Caco-2 (cell line): ENCODE results near the gene UMOD. TPM values are rescaled to one million over a fixed set of nuclear protein-coding genes. Genes with fewer than 3 reads are reported as not detected.

Source experiments
- BruUV-seq: library from RNA; stranded (reverse); fragments of 400-500 nt; replicated peaks from 2 replicates; lab custom pipeline; 2021; lab: Mats Ljungman, UMichigan
- CTCF ChIA-PET: fragments of 300-600 bp; sonication (Branson Sonifier 250); formaldehyde crosslinking; loops from one replicate; lab custom pipeline; 2022; ENCODE audit warnings: antibody characterized with exemption; lab: Charles Lee
- POLR2A ChIA-PET: fragments of 300-600 bp; sonication (Branson Sonifier 250); formaldehyde crosslinking; loops from one replicate; lab custom pipeline; 2022; ENCODE audit warnings: antibody characterized with exemption; lab: Charles Lee
- DNase-seq, 2 experiments: peaks; one replicate each; pipeline versions ENCODE4 v3.0.0 to v3.0.0-alpha.2; 2020 to 2022
- H3K27me3 ChIP-seq: replicated peaks from 2 replicates; pipeline ENCODE4 v1.6.0; 2011; ENCODE audit warnings: low read length; ENCODE audit not compliant: control insufficient read depth, insufficient read depth
- H3K36me3 ChIP-seq: 2 replicates; pipeline ENCODE4 v1.5.1; 2011; ENCODE audit warnings: low read length; ENCODE audit not compliant: control insufficient read depth, insufficient read depth
- H3K4me1 ChIP-seq: fragments of 250-450 bp; sonication (Bioruptor Pico); 2 replicates; pipeline ENCODE4 v1.5.1; 2020; ENCODE audit warnings: mild to moderate bottlenecking
- H3K4me3 ChIP-seq: 2 replicates; pipeline ENCODE4 v1.5.1; 2011; ENCODE audit warnings: low read depth, mild to moderate bottlenecking, control low read depth, low read length
- H3K9me3 ChIP-seq: fragments of 250-450 bp; sonication (Bioruptor Pico); 2 replicates; pipeline ENCODE4 v1.5.1; 2020; ENCODE audit warnings: mild to moderate bottlenecking, moderate library complexity
- H3K27ac Mint-ChIP-seq: one replicate; pipeline ENCODE4 v1.8.0; 2022; ENCODE audit warnings: mixed read lengths; ENCODE audit not compliant: unreplicated experiment
- H3K27me3 Mint-ChIP-seq: one replicate; pipeline ENCODE4 v1.8.0; 2022; ENCODE audit warnings: mixed read lengths; ENCODE audit not compliant: insufficient read depth, unreplicated experiment
- H3K36me3 Mint-ChIP-seq: one replicate; pipeline ENCODE4 v1.8.0; 2022; ENCODE audit warnings: mild to moderate bottlenecking, mixed read lengths; ENCODE audit not compliant: insufficient read depth, unreplicated experiment
- H3K4me1 Mint-ChIP-seq: one replicate; pipeline ENCODE4 v1.8.0; 2022; ENCODE audit warnings: low read depth, mixed read lengths; ENCODE audit not compliant: unreplicated experiment
- H3K4me3 Mint-ChIP-seq: one replicate; pipeline ENCODE4 v1.8.0; 2022; ENCODE audit warnings: mild to moderate bottlenecking, moderate library complexity, mixed read lengths; ENCODE audit not compliant: unreplicated experiment
- H3K9me3 Mint-ChIP-seq: one replicate; pipeline ENCODE4 v1.8.0; 2022; ENCODE audit warnings: mixed read lengths; ENCODE audit not compliant: unreplicated experiment
- intact Hi-C: fragments of 100-400 bp; cut with micrococcal nuclease; formaldehyde crosslinking; loops from one replicate; pipeline ENCODE4 v1.10.0; 2022; ENCODE audit not compliant: unreplicated experiment
- total RNA-seq: library from RNA; stranded (reverse); gene quantifications from 2 replicates; pipeline ENCODE4 v1.2.3, GENCODE V29; 2022
- TF ChIP-seq, protein P1 (sequence below), 2 experiments: fragments of 200-600 bp in 1 of 2; IDR thresholded peaks; 1 replicate in 1 of 2; 2 replicates in 1 of 2; pipeline versions ENCODE4 v1.5.1 to v1.8.0; 2011 to 2022; ENCODE audit warnings: antibody characterized with exemption in 1 of 2, control low read depth in 1 of 2, inconsistent platforms in 1 of 2, low read depth in 1 of 2, low read length in 1 of 2, mild to moderate bottlenecking in 1 of 2, moderate library complexity in 1 of 2; ENCODE audit not compliant: insufficient read depth in 1 of 2, severe bottlenecking in 1 of 2, unreplicated experiment in 1 of 2

Gene UMOD
- total RNA-seq, 1 experiment from 2014 or later = not detected

DNA sequence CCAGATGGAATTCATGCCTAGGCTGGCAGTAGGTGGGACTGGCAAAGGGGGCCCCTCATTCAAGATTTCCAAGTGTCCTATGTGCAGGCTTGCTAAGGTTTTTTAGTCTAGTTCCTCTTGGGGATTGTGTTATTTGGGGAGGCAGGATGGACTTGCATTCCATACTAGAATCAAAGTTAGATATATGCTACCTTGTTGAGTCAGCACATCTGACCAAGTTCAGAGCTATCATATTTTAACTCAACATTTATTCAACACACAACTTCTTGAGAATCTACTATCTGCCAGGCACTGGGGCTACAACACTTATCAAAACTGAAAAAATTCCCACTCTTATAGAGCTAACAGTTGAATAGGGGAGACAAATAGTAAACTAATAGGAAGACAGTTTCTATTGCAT, 31.9 kb downstream of the UMOD start:
- Histone ChIP-seq H3K27me3 (no peaks in the 10 kb centered on the region), H3K4me3 (no peak overlapping the region), H3K9me3 (no peaks in the 10 kb centered on the region), H3K4me1 (no peaks in the 10 kb centered on the region), H3K36me3 (no peaks in the 10 kb centered on the region)
- no peak overlapping the region for H3K27ac Mint-ChIP-seq
- H3K36me3 Mint-ChIP-seq = no peaks in the 10 kb centered on the region
- TF ChIP-seq, protein P1, sequence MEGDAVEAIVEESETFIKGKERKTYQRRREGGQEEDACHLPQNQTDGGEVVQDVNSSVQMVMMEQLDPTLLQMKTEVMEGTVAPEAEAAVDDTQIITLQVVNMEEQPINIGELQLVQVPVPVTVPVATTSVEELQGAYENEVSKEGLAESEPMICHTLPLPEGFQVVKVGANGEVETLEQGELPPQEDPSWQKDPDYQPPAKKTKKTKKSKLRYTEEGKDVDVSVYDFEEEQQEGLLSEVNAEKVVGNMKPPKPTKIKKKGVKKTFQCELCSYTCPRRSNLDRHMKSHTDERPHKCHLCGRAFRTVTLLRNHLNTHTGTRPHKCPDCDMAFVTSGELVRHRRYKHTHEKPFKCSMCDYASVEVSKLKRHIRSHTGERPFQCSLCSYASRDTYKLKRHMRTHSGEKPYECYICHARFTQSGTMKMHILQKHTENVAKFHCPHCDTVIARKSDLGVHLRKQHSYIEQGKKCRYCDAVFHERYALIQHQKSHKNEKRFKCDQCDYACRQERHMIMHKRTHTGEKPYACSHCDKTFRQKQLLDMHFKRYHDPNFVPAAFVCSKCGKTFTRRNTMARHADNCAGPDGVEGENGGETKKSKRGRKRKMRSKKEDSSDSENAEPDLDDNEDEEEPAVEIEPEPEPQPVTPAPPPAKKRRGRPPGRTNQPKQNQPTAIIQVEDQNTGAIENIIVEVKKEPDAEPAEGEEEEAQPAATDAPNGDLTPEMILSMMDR (IDR thresholded peaks at IDR 0.05; ENCODE audit: insufficient read depth in 1 of 2, low read depth in 1 of 2, low read length in 1 of 2, severe bottlenecking in 1 of 2, unreplicated experiment in 1 of 2) = no peak
- H3K4me3 Mint-ChIP-seq = no peak overlapping the region
- DNase-seq = no peak
- peaks cover 6% of the 10 kb centered on the region for H3K27me3 Mint-ChIP-seq
- CTCF ChIA-PET = interaction anchor here (0.7 kb wide), 1 partner anchor 417 kb away, joined by 6 read pairs; no protein-coding TSS in a partner anchor
- POLR2A ChIA-PET = no interaction called here
- H3K4me1 Mint-ChIP-seq = no peaks in the 10 kb centered on the region
- no peaks in the 10 kb centered on the region for H3K9me3 Mint-ChIP-seq
- intact Hi-C loops = no loop called here
- no TSS peak for BruUV-seq

DNA sequence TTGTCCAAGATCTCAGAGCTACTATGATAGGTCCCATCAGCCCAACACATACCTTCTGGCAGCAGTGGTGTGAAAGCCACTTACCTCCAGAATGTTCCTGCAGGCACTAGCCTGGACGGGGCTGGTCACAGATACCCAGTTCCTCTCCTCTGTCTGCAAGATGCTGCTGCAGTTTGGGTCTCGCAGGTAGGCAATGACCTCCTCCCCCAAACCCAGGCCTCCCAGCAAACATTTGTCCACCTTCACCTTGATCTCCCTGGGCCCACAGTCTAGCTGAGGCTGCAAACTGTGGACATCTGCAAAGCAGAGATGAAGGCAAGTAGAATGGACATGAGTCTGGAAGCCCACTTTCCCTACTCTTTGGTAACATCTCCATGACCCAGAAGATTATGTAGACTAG, 32.3 kb downstream of the UMOD start:
- Histone ChIP-seq H3K27me3 (no peaks in the 10 kb centered on the region), H3K36me3 (no peaks in the 10 kb centered on the region), H3K4me1 (no peaks in the 10 kb centered on the region), H3K4me3 (no peak overlapping the region), H3K9me3 (no peaks in the 10 kb centered on the region)
- intact Hi-C loops = no loop called here
- Mint-ChIP-seq H3K27ac (no peak overlapping the region), H3K4me1 (no peaks in the 10 kb centered on the region), H3K27me3 (peaks cover 6% of the 10 kb centered on the region), H3K4me3 (no peak overlapping the region), H3K36me3 (no peaks in the 10 kb centered on the region), H3K9me3 (no peaks in the 10 kb centered on the region)
- ChIA-PET CTCF (interaction anchor here (0.7 kb wide), 1 partner anchor 417 kb away, joined by 6 read pairs; no protein-coding TSS in a partner anchor), POLR2A (no interaction called here)
- BruUV-seq = no TSS peak
- TF ChIP-seq, protein P1 (IDR thresholded peaks at IDR 0.05; ENCODE audit: insufficient read depth in 1 of 2, low read depth in 1 of 2, low read length in 1 of 2, severe bottlenecking in 1 of 2, unreplicated experiment in 1 of 2) = no peak
- DNase-seq = no peak

DNA sequence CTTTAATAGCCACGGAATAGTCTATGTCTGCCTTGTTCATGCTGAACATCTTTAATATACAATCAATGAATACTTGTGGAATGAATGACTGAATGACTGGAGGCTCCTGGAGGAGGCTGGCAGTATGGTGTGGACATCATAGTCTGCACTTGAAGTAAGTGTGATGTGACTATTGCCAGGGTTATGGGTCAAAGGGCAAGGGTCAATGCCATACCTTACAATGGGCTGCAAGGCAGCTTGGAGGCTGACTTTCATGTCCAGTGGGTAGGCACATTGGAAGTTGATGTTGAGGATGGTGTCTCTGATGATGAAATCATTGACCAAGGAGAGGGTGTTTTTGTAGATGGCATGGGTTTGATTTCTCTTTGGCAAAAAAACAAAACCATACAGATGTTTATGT, 33.1 kb downstream of the UMOD start:
- POLR2A ChIA-PET = no interaction called here
- CTCF ChIA-PET = no interaction called here

More for the DNA sequence above, 33.1 kb downstream of the UMOD start:
- Mint-ChIP-seq H3K36me3 (no peaks in the 10 kb centered on the region), H3K4me1 (no peaks in the 10 kb centered on the region), H3K27ac (no peak overlapping the region), H3K4me3 (no peak overlapping the region), H3K9me3 (no peaks in the 10 kb centered on the region), H3K27me3 (peaks cover 6% of the 10 kb centered on the region)
- Histone ChIP-seq H3K4me1 (no peaks in the 10 kb centered on the region), H3K36me3 (no peaks in the 10 kb centered on the region), H3K27me3 (no peaks in the 10 kb centered on the region), H3K4me3 (no peak overlapping the region), H3K9me3 (no peaks in the 10 kb centered on the region)
- TF ChIP-seq, protein P1 (IDR thresholded peaks at IDR 0.05; ENCODE audit: insufficient read depth in 1 of 2, low read depth in 1 of 2, low read length in 1 of 2, severe bottlenecking in 1 of 2, unreplicated experiment in 1 of 2) = no peak
- BruUV-seq = no TSS peak
- DNase-seq = no peak
- intact Hi-C loops = no loop called here
